ENCODE data around the gene TEDC1. TPM values are rescaled to one million over a fixed set of nuclear protein-coding genes. Genes with fewer than 3 reads are reported as not detected.

TEDC1 gene
- total RNA-seq, 2 experiments from 2014 or later = 45.5 to 46.9 TPM

DNA sequence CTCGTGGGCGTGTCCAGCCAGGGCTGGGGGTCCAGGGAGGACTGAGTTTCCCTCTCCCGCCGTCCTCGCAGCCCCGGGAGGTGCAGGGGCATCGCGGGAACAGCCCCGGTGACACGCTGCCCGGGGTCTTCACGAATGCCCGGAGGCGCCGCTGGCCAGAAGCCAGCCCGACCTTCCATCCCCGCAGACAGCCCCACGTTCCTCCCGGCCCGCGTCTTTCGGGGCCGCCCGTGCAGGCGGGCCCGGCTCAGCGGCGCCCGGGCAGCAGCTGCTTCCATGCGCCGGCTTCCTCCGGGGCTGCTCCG is 827 bp upstream of the TEDC1 start:
- POLR2A ChIA-PET = interaction anchor here (1.1 to 3.7 kb wide), 4 partner anchors 8 to 189 kb away, joined by 3 to 47 read pairs (median 5); partner anchors contain the start of gene BRF1
- CTCF ChIA-PET = interaction anchor here (0.9 to 5.3 kb wide), 16 partner anchors 9 to 242 kb away, joined by 3 to 84 read pairs (median 4); partner anchors contain the start of genes BTBD6, PACS2 and TEX22

DNA sequence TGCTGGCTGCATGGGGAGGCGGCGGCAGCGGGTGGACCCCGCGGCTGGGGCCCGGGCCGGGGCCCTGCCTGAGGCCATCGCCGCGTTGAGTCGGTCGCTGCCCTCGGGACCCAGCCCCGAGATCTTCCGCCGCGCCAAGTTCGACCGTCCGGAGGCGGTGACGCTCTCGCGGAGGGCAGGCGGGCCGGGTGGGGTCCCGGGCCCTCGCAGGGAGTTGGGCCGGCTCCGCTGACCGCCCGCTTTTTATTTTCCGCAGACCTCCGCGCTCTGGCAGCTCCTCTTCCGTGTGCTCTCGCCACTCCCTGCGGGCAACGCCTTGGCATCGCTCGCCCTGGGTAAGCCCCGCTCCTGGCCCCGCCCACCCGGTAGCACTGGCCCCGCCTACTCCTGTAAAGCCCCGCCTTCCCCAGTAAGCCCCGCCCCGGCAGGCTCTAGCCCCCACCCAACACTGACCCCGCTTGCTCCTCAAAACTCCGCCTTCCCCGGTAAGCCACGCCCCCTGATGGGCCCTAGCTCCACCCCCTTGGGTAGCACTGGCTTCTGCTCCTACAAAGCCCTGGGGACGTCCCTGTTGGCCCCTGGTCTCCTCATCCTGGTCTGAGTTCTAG is 424 bp downstream of the TEDC1 start:
- ChIA-PET POLR2A (interaction anchor here (0.6 to 3.7 kb wide), 2 partner anchors 9 to 527 kb away, joined by 4 to 47 read pairs; no protein-coding TSS in a partner anchor), CTCF (interaction anchor here (1.0 to 5.3 kb wide), 3 partner anchors 10 to 120 kb away, joined by 3 to 84 read pairs (median 35); no protein-coding TSS in a partner anchor)

DNA sequence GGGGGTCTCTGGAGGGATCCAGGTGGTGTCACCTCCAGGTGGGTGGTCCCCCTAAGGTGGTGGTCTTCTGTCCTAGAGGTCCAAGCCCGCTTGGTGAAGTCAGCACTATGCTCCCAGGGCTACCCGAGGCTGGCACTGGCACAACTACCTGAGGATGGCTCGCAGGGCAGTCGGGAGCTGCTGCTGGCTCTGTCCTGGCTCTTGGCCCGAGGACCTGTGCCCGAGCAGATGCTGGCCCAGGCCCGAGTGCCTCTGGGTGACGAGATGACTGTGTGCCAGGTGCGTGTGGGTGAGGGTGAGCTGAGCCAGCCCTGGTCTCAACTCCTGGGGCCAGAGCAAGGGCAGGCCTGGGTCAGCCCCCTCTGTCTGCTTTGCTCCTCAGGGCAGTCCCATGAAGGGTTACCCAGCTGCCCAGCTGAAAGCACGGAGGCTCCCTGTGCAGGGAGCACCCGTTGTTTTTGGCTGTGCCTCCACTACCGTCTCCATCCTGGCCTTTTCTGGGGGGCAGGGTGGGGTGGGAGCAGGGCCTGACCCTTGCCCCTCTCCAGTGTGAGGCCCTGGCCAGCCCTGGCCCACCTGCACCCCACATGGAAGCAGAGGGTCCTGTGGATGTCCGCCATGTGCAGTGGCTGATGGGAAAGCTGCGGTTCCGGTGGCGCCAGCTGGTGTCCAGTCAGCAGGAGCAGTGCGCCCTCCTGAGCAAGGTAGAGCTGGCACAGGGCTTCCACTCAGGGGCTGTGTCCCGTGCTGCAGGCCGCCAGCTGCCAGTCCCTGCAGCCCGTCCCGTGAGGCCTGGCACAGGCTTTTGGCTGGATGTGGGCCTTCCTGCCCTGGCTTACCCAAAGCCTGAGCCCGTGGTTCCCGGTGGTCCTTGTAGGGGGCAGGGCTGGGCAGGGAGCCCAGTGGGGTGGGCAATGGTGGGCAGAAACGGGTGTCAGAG is 1.3 kb downstream of the TEDC1 start:
- POLR2A ChIA-PET = interaction anchor here (0.6 to 3.7 kb wide), 2 partner anchors 10 to 528 kb away, joined by 4 to 47 read pairs; no protein-coding TSS in a partner anchor
- CTCF ChIA-PET = interaction anchor here (1.0 to 5.3 kb wide), 3 partner anchors 11 to 121 kb away, joined by 3 to 84 read pairs (median 35); no protein-coding TSS in a partner anchor

DNA sequence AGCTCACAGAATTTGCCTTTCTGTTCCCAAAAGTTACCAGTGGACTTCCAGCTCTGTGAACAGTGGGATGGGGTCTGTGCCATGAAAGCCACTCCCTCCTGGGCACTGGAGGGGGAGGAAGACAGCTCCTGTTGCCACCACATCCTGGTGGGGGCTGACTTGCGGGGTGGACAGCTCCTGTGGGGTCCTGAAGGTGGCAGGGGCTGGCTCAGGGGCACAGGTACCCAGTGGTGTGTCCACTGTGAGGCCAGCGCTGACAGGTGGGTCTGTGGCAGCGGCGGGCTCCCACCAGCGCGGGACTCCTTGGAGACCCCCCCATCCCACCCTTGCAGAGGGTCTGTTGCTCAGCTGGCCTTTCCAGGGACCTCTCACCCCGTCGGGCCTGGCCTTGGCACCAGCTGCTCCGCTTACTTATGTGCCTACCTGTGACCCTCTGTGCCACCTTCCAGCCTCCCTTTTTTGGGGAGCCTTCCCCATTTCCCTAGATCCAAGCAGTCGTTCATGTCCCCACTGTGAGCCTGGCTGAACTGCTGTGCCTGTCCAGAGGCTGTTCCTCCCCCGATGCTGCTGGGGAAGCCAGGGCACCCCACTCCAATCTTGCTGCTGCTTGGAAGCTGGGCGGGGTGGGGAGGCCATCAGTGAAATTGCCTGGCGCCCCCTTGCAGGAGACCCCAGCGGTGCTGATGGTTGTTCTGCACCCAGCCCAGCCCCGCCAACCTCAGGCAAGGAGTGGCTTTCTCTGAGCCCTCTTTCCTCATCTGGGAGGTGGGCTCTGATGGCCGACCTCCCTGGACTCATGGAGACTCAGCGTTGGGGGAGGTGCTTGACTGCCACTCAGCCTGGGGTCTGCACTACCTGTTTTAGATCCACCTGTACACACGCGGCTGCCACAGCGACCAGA is 2.2 kb downstream of the TEDC1 start:
- POLR2A ChIA-PET = no interaction called here
- CTCF ChIA-PET = interaction anchor here (4.9 kb wide), 1 partner anchor 12 kb away, joined by 84 read pairs; no protein-coding TSS in a partner anchor

DNA sequence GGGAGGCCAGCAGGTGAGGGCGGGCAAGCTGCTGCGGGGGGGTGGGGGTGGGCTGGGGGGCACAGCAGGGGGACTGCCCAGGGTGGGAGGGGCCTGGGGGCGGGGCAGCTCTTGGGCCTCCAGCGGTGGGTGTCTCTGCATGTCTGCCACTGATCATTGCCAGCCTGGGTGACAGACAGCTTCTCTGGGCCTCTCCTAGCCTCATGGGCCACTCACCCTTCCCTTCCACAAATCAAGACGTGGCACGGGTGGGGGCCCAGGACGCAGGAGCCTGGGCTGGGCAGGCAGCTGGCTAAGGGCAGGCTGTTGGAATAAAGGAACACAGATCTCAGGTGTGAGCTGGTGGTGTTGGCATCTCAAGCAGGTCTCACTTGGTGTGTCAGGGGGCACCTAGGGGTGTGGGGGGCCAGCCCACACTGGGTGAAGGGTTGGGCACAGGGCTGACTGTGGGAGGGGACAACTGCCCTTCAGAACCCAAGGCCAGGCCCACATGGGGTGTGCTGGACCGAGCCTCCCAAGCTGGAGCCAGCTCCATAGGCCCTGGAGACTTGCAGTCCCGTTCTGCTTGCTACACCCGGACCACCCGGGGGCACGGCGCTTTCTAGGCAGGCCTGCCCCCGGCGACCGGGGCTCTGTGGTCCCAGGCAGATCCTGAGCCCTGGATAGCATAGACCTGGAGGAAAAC is 3.0 kb downstream of the TEDC1 start:
- POLR2A ChIA-PET = no interaction called here

DNA sequence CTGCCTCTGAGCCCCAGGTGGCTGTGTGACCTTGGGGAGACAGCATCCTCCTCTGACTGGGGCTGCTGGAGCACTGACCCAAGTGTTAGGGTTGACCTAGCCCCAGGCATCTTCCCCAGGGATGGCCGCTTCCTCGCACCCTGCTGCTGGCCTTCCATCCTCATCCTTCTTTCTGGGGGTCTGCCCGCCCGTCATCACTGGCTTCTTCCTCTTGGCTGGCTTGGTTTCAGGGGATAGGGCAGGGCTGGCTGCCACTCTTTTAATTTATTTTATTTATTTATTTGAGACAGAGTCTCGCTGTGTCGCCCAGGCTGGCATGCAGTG is 3.5 kb downstream of the TEDC1 start:
- CTCF ChIA-PET = interaction anchor here (0.5 kb wide), 1 partner anchor 40 kb away, joined by 3 read pairs; no protein-coding TSS in a partner anchor
- POLR2A ChIA-PET = no interaction called here

More for the DNA sequence above, 3.0 kb downstream of the TEDC1 start:
- CTCF ChIA-PET = interaction anchor here (0.5 kb wide), 1 partner anchor 41 kb away, joined by 3 read pairs; no protein-coding TSS in a partner anchor

DNA sequence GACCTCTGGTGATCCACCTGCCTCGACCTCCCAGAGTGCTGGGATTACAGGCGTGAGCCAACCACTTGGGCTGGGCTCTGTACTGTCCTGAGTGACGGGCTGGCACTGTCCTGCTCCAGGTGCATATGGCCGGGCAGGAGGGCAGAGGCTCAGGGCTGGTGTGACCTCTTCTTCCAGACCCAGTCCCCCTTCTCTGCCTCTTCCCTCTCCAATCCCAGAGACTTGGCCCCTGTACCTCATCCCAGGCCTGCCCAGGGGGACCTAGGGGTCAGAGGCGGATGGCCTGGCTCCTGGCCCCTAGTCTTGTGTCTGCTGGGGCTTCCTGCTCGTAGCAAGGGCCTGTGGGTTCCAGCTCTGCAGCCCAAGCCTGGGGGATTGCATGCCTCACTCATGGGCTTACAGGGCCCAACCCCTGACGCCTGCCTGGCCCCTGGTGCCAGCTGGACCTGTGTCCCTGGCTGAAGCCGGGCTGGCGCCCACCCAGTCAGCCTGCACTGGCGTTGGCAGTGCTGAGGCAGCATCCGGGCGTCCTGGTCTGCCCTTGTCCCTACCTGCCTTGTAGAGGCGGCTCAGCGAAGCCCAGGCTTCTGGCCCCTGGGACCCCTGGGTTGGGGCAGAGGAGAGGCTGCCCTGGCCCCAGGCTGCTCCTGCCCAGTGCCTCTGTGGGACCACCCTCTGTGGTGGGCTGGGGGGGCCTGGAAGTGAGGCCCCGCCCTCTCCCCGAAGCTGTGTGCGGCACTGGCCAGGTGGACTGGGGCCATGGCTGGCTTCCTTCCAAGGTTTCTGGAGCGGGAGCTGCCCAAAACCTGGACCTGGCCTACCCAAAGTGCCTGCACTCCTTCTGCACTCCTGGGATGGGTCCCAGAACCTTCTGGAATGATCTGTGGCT is 4.3 kb downstream of the TEDC1 start:
- ChIA-PET POLR2A (no interaction called here), CTCF (interaction anchor here (0.6 kb wide), 1 partner anchor 441 kb away, joined by 4 read pairs; no protein-coding TSS in a partner anchor)

DNA sequence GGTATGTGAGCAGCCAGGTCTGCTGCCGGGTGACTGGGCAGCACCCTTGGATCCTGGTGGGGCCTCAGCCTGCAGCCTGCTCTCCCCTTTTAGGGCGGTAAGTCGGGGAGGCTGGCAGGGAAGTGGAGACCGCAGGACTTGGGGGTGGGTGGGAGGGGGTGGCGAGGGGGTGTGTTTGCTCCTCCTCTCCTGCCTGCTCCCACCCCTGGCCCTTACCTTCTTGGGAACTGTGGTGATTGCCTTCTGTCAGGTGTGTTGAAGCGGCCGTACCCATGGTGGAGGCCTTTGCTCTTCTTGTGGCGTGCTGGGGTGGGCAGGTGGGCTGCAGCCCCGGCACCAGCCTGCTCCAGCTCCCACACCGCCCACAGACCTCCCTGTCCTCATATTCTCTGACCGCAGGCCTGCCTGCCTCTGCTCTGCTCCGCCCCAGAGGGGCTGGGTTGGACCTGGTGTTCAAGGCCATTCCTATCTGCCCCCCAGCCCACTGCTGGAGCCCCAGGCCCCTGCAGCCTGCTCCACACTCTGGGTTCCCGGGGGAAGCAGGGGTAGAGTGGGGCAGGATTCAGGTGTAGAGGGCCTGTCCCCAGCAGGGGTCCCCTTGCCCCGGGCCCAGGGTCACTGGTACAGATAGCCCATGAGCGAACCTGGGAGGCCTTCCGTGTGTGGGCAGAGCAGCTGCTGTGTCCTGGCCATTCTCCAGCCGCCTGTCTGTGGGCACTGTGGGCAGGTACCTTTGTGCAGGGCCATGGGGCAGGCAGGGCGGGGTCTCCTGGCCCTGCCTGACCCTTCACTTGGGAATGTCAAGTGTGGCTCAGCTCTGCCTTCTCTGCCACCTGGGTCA is 5.2 kb downstream of the TEDC1 start:
- CTCF ChIA-PET = interaction anchor here (0.6 kb wide), 1 partner anchor 442 kb away, joined by 4 read pairs; no protein-coding TSS in a partner anchor
- POLR2A ChIA-PET = no interaction called here

DNA sequence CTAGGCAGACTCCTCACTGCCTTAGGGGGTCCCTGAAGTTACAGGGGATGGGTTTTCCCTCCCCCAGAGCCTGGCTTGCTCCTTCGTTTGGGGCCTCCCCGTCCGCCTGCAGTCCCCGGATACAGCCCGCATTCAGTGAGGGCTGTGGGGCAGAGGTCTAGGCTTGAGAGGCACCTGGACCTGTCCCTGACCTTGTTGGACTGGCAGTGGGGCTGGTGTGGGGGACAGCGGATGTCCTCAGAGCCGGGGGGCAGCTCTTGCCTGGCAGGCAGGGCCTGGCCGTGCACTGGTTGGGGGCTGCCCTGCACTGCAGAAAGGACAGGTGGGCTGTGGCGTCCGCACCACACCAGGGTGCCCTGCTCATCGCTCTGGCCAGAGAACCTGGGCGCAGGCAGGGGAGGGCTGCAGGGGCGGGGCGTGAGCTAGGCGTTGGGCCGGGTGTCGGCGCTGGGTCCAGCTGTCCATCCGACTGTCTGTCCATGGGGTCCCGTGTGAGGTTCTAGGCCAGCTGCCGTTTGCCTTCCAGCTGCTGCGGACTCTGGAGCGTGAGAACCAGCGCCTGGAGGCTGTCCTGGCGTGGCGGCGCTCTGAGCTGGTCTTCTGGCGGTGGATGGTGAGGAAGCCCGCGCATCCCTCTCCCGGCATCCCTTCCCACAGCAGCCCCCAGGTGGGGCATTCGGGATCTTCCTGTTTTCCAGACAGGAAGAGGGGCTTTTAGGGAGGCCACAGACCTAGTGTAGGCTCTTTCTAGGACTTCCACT is 6.0 kb downstream of the TEDC1 start:
- ChIA-PET CTCF (interaction anchor here (1.2 kb wide), 1 partner anchor 145 kb away, joined by 3 read pairs; no protein-coding TSS in a partner anchor), POLR2A (no interaction called here)

DNA sequence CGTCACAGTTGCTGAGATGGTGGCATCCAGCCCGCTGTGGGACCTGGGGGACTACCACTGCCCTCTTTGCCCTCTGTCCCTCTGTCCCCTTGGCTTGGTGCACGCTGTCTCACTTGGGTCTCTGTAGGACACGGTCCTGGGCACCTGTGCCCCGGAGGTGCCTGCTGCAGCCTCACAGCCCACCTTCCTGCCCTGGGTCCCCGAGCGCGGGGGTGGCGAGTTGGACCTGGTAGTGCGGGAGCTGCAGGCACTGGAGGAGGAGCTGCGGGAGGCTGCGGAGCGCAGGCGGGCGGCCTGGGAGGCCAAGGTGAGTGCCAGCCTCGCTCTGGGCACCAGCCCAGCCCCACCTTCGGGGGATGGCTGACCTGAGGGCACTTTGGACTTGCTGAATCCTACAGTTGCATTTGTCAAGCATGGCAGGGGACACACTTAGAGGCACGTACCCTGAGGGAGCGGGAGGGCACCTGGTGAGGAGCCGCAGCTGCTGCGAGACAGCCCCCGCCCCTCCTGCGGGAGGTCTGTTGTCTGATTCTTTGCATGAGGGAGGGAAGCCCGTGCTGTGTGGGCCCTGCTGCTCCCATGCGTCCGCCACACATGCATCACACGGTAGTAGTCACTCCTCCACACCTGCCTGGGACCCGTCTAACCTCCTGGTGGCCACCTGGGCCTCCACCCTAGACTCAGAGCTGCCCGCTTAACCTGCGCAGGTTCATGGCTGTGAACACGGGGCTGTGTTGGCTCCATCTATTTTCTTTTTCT is 6.8 kb downstream of the TEDC1 start:
- ChIA-PET CTCF (interaction anchor here (1.2 kb wide), 1 partner anchor 146 kb away, joined by 3 read pairs; no protein-coding TSS in a partner anchor), POLR2A (no interaction called here)

DNA sequence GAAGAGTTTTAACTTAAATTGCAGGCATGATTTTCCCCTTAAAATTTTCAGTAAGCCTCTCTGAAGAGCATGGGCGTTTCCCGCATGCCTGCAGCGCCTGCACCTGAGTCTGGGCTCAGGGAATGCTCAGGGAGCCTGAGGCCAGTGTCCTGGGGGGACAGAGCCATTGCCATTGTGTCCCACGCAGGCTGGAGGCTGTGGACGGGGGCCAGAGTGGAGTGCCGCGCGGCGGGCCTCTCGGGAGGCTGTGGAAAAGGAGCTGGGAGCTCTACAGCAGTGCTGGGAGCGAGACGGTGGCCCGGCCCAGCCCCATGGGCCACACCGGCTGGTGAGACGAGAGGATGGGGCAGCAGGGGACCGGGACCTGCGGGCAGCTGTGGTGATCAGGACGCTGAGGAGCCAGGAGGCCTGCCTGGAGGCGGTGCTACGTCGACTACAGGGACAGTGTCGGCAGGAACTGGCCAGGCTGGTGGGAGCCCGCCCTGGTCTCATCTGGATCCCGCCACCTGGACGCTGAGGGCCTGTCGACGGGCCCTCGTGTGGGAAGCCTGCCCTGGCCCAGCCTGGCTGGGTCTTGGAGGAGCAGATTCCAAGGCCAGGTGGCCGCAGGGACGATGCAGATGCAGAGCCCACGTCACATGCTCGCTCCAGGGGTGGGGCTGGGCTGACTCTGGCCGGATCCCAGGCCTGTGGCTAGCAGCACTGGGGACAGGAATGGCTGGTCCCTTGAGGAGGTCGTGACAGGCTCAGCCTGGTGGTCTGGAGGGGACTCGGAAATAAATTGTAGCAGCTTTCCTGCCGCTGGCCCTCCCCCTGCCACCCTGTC is 7.6 kb downstream of the TEDC1 start:
- ChIA-PET CTCF (no interaction called here), POLR2A (no interaction called here)

DNA sequence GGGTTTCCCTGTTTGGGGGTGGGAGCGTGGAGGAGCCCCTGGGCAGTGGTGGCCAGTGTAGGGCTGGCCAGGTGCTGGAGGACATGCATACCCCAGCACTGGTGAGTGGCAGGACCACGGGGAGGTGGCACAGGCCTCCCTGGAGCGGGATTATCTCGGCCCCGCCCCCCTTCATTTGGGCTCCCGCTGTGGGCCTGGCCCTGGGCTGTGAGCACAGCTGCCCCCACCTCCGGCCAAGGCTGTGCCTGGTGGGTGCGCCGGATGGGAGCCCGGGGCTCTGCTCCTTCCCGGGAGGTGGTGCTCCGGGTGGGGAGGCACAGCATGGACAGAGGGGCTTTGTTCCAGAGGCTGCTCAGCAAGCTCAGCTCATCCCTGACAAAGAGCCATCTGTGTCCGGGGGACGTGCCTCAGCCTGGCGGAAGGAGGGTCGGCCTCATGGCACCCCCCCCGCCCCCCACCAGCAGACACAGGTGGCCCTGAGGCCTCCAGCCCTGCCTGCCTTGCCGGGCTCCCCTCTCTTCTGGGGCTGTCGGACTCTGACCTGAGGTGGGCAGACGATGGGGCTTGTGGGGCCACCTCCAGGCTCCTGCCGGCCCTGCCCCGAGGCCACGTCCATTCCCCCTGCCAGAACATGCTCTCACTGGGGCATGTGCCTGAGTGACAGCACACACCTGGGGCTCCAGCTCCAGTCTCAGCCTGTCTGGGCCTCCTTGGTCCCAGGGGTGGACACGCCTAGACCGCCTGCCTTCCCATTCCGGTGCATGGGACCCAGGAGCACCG is 8.4 kb downstream of the TEDC1 start:
- CTCF ChIA-PET = interaction anchor here (0.6 kb wide), 1 partner anchor 125 kb away, joined by 3 read pairs; no protein-coding TSS in a partner anchor

DNA sequence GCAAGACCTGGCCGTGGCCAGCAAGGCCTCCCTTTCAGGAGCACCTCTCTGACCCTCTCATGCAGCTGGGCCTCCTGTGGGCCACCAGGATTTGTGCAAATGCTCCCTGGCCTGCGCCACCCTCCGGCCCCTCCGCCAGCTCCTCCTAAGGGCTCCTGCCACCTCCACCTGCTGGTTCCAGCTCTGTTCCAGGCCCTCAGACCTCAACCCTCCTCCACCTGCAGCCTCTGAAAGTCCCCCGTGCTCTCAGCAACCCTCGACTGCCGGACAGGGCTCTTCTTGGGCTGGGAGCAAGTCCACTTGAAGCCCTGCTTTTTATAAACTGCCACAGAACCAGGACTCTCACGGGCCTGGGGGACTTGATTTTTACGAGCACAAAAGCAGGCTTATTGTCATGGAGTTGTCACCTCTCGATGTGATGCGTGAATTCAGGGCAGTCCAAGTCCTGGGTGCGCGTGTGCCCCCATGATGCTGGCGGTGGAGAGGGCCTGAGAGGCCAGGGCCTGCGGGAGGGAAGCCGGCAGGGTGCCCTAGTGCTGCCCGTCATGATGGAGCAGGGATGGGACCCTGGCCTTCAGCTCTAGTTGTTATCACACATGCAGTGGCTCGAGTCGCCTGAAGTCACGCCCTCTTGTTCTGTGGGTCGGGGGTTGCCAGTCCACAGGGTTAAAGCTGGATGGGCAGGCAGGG is 9.1 kb downstream of the TEDC1 start:
- ChIA-PET CTCF (interaction anchor here (0.6 kb wide), 1 partner anchor 126 kb away, joined by 3 read pairs; no protein-coding TSS in a partner anchor), POLR2A (interaction anchor here (0.5 kb wide), 1 partner anchor 77 kb away, joined by 5 read pairs; no protein-coding TSS in a partner anchor)

More for the DNA sequence above, 8.4 kb downstream of the TEDC1 start:
- POLR2A ChIA-PET = no interaction called here

All from activated CD8-positive, alpha-beta memory T cell treated with anti-CD3 and anti-CD28 coated beads for 36 hours (primary cell).